Stimulated activated CD4-positive, alpha-beta T cell treated with anti-CD3 and anti-CD28 coated beads, TNF-alpha, amount 100 ng/mL, for 4 hours (primary cell): ENCODE data around the gene TMEM234.

Source experiments
- DNase-seq, 3 experiments: peaks; one replicate each; pipeline ENCODE4 v3.0.0-alpha.2; 2020; ENCODE audit warnings: low read depth in 3 of 3

TMEM234 gene

GRCh38 chr1:32239790-32240139 lies 17.6 kb upstream of the TMEM234 start:
- DNase-seq: no peak

DNA sequence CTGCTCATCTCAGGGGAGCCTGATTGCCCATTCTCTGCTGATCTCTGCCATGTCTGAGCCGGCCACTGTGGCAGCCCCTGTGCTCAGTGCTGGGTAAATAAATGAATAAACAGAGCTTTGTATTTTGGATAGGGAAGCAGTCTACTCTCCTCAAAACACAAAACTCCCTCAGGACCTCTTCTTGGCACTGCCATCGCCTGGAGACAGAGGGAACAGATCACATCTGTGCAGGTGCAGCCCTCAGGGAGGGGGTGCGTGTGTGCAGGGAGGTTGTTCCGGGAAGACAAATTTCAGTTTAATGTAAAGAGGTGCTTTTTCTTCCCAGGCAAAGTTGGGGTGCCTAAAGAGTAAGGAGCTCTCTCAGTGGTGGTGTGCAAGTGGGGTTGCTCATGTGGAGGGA lies 17.2 kb upstream of the TMEM234 start:
- no peak for DNase-seq

- no peak for DNase-seq
Observed at GRCh38 chr1:32234792-32235191, 12.6 kb upstream of the TMEM234 start.

DNA sequence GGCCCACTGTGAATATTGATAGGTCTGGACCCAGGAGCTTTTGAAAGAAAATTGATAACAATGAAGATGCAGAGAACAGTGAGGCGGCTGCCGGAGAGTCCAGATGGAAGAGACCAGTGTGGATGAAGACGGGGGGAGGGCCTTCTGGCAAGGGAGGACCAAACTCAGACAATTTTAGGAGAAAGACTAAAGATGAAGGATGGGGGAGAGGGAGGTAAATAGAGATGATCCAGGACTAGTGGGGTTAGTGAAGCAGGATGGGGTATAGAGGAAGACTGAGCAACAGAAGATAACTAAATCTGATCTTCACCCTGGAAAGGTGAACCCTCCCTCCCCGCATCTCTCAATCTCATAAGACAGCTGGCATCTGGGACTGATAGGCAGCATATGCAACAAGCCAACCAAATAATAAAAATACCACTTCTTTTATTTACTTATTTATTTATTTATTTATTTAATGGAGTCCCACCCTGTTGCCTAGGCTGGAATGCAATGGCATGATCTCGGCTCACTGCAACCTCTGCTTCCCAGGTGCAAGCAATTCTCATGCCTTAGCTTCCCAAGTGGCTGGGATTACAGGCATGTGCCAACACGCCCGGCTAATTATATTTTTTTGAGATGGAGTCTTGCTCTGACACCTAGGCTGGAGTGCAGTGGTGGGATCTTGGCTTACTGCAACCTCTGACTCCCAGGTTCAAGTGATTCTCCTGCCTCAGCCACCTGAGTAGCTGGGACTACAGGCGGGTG lies 10.6 kb upstream of the TMEM234 start:
- no peak for DNase-seq

- no peak for DNase-seq
Observed at GRCh38 chr1:32231843-32232432, 9.8 kb upstream of the TMEM234 start.

GRCh38 chr1:32228771-32229170 lies 6.6 kb upstream of the TMEM234 start:
- DNase-seq: no peak

DNA sequence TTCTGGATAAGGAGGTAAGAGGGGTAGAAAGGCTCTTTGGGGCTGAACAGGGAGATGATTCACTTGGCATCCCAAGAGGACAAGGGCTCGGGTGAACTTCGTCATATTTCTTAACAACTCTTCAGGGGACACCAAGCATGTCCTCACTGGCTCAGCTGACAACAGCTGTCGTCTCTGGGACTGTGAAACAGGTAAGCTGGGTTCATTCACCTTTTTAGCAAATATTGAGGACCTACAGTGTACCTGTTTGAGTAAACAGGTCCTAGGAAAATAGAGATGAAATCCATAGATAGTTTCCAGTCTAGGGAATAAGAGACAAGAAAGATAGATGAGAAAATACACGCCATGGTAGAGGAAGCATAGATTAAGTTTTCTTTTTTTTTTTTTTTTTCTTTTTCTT lies 2.1 kb upstream of the TMEM234 start:
- no peak for DNase-seq

DNA sequence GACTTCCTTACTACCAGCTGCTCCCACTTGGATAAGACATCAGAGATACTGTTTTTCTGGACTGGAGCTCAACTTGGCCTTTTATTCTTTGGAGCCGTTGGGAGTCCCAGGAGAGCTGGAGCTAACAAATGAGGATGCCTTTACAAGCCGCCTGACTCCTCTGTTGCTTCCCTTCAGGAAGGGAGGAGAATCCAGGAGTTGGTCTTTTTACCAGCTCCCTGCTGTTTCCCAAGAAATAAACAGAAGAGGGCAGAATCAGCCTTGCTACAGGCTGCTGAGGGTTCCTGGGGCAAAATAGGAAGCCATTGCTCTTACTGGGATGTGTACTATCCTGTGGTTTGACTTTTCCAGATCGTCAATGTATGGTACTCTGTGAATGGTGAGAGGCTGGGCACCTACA lies 1.5 kb upstream of the TMEM234 start:
- no peak for DNase-seq

GRCh38 chr1:32221581-32221979 lies 573 bp downstream of the TMEM234 start:
- DNase-seq: no peak

DNA sequence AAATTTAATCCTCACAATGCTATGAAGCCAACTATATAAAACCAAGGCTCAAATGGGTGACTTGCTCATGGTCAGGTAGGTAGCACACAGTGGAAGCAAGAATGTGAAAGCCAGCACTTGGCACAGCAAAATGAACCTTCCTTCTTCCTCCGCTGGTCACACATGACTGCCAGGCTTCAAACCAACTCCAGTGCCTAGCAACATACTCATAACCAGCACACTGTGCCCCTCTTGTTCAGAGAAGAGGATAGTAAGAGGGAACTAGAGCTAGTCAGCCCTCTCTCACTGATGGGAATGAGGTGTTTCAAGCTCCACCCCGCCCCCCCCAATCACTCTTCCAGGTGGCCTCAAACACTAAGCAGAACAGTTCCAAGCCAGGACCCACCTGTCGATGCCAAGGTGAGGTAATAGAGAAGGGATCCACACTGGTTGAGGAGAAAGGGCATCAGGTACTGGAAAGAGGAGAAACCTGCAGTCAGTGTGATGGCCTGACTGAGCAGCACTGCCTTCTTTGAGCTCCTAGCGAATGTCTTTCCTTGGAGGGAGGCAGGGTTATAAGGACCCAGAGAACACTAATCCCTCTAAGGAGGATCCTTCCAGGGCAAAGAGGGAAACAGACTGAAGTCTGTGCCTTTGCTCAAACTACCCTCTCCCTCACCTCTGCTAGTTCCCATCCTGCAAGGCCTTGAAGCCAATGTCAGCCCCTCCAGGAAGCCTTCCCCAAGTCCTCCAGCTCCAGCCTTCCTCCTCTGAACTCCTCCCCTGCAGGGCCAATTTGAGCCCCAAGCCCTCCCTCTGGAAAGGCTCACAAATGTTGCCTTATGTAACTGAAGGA lies 1.2 kb downstream of the TMEM234 start:
- no peak for DNase-seq

- no peak for DNase-seq
Observed at GRCh38 chr1:32219022-32219421, 3.1 kb downstream of the TMEM234 start.

DNA sequence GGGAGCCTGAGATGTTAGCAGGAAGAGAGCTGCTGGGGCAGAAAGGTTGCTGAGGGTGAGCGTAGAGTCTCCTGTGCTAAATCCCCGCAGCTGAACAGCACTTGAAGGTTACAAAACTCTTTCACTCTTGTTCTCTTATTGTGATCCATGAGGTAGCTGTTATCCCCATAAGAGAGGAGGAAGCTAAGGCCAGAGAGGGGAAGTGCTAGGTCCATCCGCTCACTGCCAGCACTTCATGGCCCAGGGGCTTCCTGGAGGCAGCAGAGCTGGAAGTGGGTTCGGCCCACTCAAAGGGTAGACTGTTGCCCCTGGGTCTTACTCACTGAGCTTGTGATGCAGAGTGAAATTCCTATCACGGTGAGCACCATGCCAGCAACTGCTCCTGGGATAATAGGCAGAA lies 5.6 kb downstream of the TMEM234 start:
- DNase-seq: no peak

DNA sequence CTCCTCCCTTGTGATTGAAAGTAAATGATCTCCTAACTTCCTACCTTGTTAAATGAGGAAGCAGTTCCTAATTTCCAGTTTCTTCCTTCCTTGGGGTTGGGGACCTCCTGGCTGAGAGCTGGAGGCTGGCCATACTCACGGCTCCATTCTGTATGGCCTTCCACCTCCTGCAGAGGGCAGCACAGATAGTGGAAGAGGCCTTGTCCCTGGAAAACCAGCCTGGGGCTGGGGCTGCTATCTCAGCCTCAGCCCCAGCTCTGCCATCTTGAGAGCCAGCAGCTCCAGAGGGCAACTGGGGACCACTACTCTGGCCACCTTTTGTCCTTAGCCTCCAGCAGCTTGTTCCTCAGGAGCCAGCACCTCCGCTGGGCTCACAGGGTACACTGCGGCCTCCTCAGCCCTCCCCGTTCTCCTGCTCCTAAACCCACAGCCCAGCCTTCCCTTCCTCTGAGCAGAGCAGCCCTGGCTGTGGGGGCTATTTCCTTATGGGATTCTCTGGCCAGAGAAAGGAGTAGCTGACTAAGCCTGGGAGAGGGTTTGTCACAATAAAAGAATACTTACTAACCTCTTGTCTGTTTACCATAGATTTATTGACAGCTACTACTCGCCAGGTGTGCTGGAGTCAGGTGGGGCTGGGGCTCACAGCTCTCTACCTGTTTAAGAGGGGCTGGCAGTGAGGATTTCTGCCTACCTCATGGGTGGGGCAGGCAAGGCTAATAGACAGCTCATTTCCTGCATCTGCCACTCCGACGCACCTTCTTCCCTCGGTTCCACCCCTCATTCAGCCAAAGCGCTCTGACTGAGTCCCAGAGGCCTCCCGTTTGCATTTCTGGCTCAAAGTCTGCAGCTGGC lies 6.3 kb downstream of the TMEM234 start:
- DNase-seq: peak; percentile 32 to 39 (median 38)

GRCh38 chr1:32208891-32209328 lies 13.2 kb downstream of the TMEM234 start, which contains the start of gene DCDC2B:
Gene DCDC2B, plus strand, starts transcription at chr1:32209089. Its CDS starts 5 bp downstream, at chr1:32209094.
- no peak for DNase-seq

- no peak for DNase-seq
Observed at GRCh38 chr1:32208469-32208868, 13.7 kb downstream of the TMEM234 start.

GRCh38 chr1:32205401-32206370 lies 16.5 kb downstream of the TMEM234 start, which contains the start of gene IQCC:
Gene IQCC, plus strand, starts transcription at chr1:32205671. Its CDS starts 11 bp downstream, at chr1:32205682.
- peak; percentile 70 to 76 (median 71) for DNase-seq

- no peak for DNase-seq
Observed at GRCh38 chr1:32204943-32205361, 17.2 kb downstream of the TMEM234 start.

- peak; percentile 44 to 58 (median 56) for DNase-seq
Observed at GRCh38 chr1:32201011-32201855, 20.9 kb downstream of the TMEM234 start.
